Measurements from ENCODE around the gene KDF1. TPM values are rescaled to one million over a fixed set of nuclear protein-coding genes. Genes with fewer than 3 reads are reported as not detected.

KDF1 gene
- total and polyA plus RNA-seq, 2 of the 13 experiments (the other 11 are each of a cell fraction or from before 2014, with no cell fraction given): 1.9 to 4.9 TPM

DNA sequence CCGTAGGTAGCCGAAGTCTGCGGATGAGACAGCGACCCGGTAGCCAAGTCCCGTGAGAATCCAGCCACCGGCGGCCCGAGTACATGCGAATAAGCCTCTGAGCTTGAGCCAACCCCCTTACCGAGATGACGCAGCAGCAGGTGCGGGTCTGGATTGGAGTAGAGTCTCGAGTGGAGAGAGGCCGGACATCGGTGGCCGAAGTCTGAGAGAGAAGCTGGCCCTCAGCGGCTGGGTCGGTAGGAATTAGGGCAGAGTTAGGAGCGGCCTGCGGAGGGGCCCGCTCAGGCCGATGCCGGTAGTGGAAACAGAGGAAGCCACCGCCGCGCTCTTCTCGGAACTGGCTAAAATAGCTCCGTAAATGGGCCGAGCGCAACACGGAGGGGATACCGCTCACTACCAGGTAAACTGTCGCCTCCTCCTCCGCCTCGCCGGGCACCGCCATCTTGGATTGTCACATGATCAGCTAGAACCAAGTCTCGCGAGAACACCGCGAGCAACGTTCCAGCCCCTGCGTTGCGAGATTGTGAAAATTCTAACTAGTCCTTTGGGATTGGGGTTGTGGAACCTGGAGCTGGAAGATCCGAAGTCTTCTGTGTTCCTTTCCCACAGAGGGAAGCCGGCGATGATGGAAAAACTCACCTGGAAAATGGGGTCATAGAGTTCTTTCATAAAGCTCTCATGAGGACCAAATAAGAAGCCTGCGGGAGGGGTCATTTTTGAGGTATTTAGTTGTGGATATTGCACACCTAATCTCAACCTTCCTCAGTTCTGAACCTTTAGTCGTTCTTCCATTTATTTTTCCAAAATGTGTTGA lies 60.1 kb downstream of the KDF1 start, which contains the start of gene GPATCH3 (continued):
- TF ChIP-seq, protein P1, sequence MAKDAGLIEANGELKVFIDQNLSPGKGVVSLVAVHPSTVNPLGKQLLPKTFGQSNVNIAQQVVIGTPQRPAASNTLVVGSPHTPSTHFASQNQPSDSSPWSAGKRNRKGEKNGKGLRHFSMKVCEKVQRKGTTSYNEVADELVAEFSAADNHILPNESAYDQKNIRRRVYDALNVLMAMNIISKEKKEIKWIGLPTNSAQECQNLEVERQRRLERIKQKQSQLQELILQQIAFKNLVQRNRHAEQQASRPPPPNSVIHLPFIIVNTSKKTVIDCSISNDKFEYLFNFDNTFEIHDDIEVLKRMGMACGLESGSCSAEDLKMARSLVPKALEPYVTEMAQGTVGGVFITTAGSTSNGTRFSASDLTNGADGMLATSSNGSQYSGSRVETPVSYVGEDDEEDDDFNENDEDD (CRISPR knock-in tag; IDR thresholded peaks at IDR 0.05; ENCODE audit: borderline replicate concordance): no peak; the same call in 1 of the 2 replicates
- TF ChIP-seq ZBTB21 (CRISPR knock-in tag; IDR thresholded peaks at IDR 0.05) (no peak), FOXP1 (IDR thresholded peaks at IDR 0.05) (no peak), FOXP1 (CRISPR knock-in tag; IDR thresholded peaks at IDR 0.05) (no peak), ZNF224 (CRISPR knock-in tag; IDR thresholded peaks at IDR 0.05) (no peak), ZSCAN29 (CRISPR knock-in tag; conservative IDR thresholded peaks at IDR 0.05) (0 out of 2 replicates have a peak, but pooled peaks have one; percentile 51), MTA1 (CRISPR knock-in tag; IDR thresholded peaks at IDR 0.05; ENCODE audit: borderline replicate concordance) (0 out of 2 replicates have a peak, but pooled peaks have one; percentile 19), TEAD3 (CRISPR knock-in tag; optimal IDR thresholded peaks at IDR 0.05; ENCODE audit: borderline replicate concordance) (peak; percentile 93), ZNF121 (CRISPR knock-in tag; IDR thresholded peaks at IDR 0.05) (0 out of 2 replicates have a peak, but pooled peaks have one; percentile 18), SUZ12 (IDR thresholded peaks at IDR 0.05; ENCODE audit: low read depth, low read length) (no peak), ZFP90 (CRISPR knock-in tag; IDR thresholded peaks at IDR 0.05; ENCODE audit: borderline replicate concordance) (0 out of 2 replicates have a peak, but pooled peaks have one; percentile 59)
- TF ChIP-seq, protein P2, sequence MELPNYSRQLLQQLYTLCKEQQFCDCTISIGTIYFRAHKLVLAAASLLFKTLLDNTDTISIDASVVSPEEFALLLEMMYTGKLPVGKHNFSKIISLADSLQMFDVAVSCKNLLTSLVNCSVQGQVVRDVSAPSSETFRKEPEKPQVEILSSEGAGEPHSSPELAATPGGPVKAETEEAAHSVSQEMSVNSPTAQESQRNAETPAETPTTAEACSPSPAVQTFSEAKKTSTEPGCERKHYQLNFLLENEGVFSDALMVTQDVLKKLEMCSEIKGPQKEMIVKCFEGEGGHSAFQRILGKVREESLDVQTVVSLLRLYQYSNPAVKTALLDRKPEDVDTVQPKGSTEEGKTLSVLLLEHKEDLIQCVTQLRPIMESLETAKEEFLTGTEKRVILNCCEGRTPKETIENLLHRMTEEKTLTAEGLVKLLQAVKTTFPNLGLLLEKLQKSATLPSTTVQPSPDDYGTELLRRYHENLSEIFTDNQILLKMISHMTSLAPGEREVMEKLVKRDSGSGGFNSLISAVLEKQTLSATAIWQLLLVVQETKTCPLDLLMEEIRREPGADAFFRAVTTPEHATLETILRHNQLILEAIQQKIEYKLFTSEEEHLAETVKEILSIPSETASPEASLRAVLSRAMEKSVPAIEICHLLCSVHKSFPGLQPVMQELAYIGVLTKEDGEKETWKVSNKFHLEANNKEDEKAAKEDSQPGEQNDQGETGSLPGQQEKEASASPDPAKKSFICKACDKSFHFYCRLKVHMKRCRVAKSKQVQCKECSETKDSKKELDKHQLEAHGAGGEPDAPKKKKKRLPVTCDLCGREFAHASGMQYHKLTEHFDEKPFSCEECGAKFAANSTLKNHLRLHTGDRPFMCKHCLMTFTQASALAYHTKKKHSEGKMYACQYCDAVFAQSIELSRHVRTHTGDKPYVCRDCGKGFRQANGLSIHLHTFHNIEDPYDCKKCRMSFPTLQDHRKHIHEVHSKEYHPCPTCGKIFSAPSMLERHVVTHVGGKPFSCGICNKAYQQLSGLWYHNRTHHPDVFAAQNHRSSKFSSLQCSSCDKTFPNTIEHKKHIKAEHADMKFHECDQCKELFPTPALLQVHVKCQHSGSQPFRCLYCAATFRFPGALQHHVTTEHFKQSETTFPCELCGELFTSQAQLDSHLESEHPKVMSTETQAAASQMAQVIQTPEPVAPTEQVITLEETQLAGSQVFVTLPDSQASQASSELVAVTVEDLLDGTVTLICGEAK (IDR thresholded peaks at IDR 0.05): no peak
- TF ChIP-seq, protein P2 (CRISPR knock-in tag; IDR thresholded peaks at IDR 0.05): peak; percentile 76; the same call in 1 of the 2 replicates
- TF ChIP-seq, protein P3, sequence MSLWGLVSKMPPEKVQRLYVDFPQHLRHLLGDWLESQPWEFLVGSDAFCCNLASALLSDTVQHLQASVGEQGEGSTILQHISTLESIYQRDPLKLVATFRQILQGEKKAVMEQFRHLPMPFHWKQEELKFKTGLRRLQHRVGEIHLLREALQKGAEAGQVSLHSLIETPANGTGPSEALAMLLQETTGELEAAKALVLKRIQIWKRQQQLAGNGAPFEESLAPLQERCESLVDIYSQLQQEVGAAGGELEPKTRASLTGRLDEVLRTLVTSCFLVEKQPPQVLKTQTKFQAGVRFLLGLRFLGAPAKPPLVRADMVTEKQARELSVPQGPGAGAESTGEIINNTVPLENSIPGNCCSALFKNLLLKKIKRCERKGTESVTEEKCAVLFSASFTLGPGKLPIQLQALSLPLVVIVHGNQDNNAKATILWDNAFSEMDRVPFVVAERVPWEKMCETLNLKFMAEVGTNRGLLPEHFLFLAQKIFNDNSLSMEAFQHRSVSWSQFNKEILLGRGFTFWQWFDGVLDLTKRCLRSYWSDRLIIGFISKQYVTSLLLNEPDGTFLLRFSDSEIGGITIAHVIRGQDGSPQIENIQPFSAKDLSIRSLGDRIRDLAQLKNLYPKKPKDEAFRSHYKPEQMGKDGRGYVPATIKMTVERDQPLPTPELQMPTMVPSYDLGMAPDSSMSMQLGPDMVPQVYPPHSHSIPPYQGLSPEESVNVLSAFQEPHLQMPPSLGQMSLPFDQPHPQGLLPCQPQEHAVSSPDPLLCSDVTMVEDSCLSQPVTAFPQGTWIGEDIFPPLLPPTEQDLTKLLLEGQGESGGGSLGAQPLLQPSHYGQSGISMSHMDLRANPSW (CRISPR knock-in tag; IDR thresholded peaks at IDR 0.05; ENCODE audit: borderline replicate concordance): peak; percentile 53; the same call in 1 of the 2 replicates
- TF ChIP-seq, protein P4, sequence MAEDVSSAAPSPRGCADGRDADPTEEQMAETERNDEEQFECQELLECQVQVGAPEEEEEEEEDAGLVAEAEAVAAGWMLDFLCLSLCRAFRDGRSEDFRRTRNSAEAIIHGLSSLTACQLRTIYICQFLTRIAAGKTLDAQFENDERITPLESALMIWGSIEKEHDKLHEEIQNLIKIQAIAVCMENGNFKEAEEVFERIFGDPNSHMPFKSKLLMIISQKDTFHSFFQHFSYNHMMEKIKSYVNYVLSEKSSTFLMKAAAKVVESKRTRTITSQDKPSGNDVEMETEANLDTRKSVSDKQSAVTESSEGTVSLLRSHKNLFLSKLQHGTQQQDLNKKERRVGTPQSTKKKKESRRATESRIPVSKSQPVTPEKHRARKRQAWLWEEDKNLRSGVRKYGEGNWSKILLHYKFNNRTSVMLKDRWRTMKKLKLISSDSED (CRISPR knock-in tag; IDR thresholded peaks at IDR 0.05): no peak
